Activated CD4-positive, alpha-beta T cell treated with anti-CD3 and anti-CD28 coated beads, Interleukin-2, amount 50 U/mL, for 48 hours (primary cell): Measurements from ENCODE around the gene GCN1.

Experiments
- DNase-seq, 2 experiments: peaks; one replicate each; pipeline ENCODE4 v3.0.0-alpha.2; 2020

The GCN1 gene

DNA sequence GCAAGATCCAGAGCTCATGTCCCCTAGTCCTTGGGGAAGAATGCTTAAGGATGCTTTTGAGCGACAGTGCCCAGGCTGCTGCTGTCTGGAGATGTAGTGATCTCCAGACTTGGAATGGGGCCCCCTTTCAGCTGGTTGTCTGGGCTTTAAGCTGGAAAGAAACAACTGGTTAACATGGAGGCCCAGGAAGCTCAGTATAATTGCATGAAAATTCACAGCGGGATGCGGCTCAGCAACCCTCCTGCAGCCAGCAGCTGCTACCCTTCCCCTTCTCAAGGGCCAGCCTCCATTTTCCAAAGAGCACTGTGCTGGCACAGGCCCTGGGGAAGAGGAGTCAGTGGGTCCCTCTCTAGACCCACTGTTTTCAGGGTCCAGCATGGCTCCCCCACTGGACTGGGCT lies 104.3 kb downstream of the GCN1 start:
- no peak for DNase-seq

DNA sequence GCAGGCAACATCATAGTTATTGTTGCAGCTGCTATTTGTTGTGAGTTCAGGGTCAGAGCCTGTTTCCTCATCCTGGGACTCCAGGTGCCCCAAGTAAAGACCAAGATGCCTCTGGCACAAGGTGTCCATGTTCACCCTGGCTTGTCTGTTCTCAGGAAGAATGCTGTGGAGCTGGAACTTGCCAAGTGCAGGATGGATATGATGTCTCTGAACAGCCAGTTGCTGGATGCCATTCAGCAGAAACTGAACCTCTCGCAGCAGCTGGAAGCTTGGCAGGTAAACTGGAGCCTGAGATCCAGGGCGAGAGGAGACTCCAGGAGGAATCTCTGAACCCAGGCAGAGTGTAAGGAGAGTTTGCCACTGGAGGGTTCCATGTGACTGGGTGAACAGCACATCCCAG lies 104.7 kb downstream of the GCN1 start:
- no peak for DNase-seq

DNA sequence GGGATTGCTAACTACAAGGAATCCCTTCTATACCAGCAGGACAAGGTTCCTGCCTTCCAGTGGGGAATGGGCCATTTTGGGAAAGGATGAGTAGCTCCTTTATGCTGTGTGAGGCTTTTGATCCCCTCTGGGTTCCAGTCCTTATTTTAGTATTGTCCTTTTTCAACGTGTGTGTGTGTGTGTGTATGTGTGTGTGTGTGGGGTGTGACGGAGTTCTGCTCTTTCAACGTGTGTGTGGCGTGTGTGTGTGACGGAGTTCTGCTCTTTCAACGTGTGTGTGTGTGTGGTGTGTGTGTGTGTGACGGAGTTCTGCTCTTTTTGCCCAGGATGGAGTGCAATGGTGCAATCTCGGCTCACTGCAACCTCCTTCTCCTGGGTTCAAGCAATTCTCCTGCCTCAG lies 105.4 kb downstream of the GCN1 start:
- DNase-seq: no peak

DNA sequence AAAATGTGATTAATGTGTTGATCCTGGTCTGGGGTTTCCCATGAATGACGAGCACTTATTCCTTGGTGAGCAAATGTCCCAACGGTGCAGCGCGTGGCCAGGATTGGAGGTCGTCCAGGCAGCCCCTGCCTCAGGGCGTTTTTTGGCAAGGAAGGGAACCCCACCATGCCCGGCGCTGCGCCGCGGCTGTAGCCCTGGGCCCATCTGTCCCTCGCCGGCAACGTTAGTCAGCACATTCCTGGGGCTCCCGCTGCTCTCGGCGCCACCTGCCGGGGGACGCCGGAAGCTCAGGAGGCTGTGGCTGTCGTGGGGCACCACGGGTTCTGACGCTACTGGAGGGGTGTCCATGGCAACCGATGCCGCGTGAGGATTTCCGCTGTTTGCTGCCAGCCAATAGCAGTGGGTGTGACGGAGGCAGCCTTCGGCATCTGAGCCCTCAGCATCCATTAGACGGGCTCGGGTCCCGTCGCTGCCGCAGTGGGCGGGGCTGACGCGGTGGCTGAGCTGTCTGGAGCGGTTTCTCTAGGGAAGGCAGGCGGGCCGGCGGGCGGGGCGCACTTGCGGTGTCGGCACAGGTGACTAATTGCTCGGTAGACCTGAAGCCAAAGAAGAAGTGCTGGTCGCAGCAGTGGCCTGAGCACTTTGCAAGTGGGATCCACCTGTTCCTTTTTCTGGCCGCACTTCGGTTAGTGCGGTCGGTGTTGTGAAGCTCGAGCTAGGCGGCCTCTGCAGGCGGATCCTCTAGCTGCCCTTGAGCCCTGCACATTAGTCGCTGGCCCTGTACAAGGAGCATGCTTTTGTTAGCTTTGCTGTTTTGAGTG lies 107.5 kb downstream of the GCN1 start:
- DNase-seq: peak; percentile 99

DNA sequence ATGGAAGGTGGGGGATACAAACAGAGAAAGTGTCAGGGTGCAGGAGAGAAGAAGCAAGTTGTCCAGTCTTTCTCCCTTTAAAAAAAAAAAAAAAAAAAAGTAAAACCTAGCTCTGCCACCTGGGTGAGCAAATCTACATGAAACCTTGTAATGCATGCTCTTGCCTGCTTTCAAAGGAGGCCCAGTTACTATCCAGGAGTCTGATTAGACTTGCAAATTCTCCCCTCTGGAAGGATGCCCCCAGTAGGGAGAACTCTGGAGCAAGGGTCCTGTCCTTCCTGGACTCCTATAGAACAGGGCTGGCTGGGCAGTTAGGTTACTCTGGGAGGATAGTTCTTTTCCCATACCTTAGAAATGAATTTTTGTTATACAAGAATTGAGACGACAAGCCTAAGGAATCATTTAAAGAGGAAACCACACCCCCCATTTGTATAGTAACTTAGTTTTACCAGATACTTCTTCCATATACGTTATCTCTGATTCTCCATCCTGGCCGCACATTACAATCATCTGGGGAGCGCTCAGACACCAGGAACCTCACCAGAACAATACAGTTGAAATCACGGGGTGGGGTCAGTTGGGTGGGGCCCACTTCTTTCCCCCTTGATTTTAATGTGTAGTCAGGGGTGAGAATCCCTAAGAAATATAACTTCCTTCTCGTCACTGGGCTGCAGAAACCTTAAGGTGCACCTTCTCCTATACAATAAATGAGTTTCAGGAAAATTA lies 108.4 kb downstream of the GCN1 start:
- DNase-seq: no peak

DNA sequence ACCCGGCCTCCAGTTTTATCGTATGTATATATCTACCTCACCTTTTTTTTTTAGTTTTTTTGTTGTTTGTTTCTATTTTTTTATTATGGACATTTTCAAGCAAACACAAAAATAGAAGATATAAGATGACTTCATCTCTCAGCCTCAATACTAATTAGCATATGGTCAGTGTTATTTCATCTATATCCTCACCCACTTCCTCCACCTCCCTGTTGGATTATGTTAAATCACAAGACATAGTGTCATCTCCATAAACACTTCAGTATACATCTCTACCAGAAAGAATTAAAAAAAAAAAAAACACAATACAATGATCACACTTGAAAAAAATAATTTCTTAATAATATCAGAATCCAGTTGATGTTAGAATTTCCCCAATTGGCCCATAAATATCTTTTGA lies 112.9 kb downstream of the GCN1 start:
- no peak for DNase-seq

DNA sequence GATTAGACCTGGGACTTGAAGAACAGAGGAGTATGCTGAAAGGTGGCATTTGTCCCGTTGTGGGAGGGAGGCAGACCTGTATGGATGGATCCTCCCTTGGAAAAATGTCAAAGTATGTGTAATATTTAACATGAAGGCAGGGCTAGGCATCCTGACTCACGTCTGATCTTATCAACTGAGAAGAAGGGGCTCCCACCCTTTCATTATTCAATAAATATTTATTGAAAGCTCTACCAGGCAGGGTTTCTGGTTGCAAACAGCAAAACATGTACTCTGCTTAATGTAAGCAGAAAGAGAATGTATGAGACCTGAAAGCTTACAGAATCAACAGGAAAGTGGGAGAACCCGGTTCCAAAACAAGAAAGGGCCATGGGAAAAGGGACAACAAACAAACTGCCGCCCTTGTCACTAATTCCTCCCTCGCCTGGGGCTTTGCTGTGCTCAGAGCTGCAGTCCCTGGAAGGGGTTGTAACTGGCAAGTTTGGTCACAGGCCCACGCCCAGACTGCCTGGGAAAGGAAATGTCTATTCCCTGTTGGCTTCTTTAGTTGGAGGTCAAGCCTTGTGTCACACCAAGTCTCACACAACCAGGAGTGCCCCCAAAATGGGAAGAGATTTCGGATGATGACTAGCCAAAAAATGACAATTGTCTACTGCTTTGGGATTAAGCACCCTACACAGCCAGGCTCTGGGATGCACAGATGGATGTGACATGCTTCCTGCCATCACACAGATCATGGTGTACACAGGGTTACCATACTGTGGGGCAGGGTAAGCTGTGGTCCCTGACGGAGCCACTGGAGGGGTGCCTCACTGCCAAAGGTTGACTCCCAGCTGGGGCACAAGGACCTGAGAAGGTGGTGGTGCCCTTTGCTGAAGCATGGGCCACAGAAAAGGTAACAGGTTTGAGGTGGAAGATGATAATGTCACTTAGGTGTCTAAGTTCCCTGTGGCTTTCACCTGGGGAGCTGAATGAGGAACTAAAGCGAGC lies 114.8 kb downstream of the GCN1 start:
- DNase-seq: no peak

DNA sequence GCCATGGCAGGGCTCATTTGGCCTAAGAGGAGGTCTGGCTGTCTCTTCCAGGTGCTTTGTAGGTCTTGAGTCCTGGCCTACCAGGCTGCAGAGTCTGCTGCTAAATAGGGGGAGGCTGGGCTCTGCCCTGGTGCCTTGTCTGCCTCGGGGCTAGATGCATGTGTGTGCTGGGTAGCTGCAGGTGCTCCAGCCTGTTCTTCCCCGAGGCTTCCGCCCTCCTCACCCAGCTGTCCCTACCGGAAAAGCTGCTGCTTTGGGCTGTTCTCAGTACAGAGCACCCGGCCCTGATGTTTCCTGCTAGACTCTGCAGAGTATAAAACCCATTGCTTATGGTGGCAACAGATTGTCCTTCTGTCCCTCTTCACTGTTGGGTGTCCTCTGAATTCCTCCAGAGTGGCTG lies 115.6 kb downstream of the GCN1 start:
- no peak for DNase-seq

DNA sequence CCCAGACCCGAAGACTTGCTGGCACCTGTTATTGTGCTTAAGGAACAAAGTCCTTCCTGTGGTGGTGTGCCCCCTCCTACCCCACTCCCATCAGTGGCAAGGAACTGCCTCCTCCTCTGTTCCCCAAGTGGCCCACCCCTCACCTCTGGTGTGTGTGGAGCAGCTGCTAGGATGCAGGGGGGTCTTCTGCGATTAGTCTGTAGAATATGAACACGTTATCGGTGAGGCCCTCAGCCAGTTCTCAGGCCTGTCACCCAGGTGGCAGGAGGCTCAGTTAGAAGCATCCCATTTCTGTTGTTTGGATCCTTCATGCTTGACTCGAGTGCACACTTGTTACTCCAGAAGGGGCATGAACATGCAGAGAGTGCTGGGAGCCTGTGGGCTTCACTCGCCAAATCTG lies 117.3 kb downstream of the GCN1 start:
- no peak for DNase-seq
